Loucy (cell line): ENCODE data around the gene ABCB6.

Experiments used
- H2AFZ ChIP-seq: fragments of 200-600 bp; sonication (generic); 2 replicates; pipeline ENCODE4 v1.6.0; 2016; ENCODE audit warnings: antibody characterized with exemption, mild to moderate bottlenecking, low read length, moderate library complexity
- H3F3A ChIP-seq: fragments of 200-600 bp; 2 replicates; pipeline ENCODE4 v1.6.0; 2016; ENCODE audit warnings: antibody characterized with exemption, low read depth, mild to moderate bottlenecking
- H3K27me3 ChIP-seq: fragments of 200-600 bp; sonication (generic); 2 replicates; pipeline ENCODE4 v1.6.1; 2014; ENCODE audit warnings: low read length, mild to moderate bottlenecking; ENCODE audit not compliant: insufficient read depth, poor library complexity, severe bottlenecking
- H3K36me3 ChIP-seq: fragments of 200-600 bp; sonication (generic); 2 replicates; pipeline ENCODE4 v1.6.1; 2016; ENCODE audit warnings: low read length; ENCODE audit not compliant: insufficient read depth
- H3K4me1 ChIP-seq: fragments of 200-600 bp; sonication (generic); 2 replicates; pipeline ENCODE4 v1.5.1; 2014; ENCODE audit warnings: low read length, mild to moderate bottlenecking; ENCODE audit not compliant: insufficient read depth, poor library complexity, severe bottlenecking
- H3K4me2 ChIP-seq: fragments of 200-600 bp; sonication (generic); 2 replicates; pipeline ENCODE4 v1.6.0; 2014; ENCODE audit warnings: antibody characterized with exemption, low read length, low read depth, mild to moderate bottlenecking; ENCODE audit not compliant: poor library complexity, severe bottlenecking
- H3K4me3 ChIP-seq: fragments of 200-600 bp; sonication (generic); 2 replicates; pipeline ENCODE4 v1.5.1; 2014; ENCODE audit warnings: low read length, mild to moderate bottlenecking, mixed read lengths; ENCODE audit not compliant: poor library complexity, severe bottlenecking
- H3K79me2 ChIP-seq: fragments of 200-600 bp; sonication (generic); 2 replicates; pipeline ENCODE4 v1.6.1; 2014; ENCODE audit warnings: low read length; ENCODE audit not compliant: insufficient read depth
- H3K9ac ChIP-seq: fragments of 200-600 bp; sonication (generic); 2 replicates; pipeline ENCODE4 v1.6.0; 2014; ENCODE audit warnings: mild to moderate bottlenecking, low read depth, low read length, moderate library complexity; ENCODE audit not compliant: poor library complexity, severe bottlenecking
- H3K9me2 ChIP-seq: fragments of 200-600 bp; sonication (generic); replicated peaks from 2 replicates; pipeline ENCODE4 v1.6.1; 2016; ENCODE audit warnings: low read depth, low read length, mixed read lengths
- H3K9me3 ChIP-seq: fragments of 200-600 bp; sonication (generic); 2 replicates; pipeline ENCODE4 v1.6.1; 2014; ENCODE audit warnings: mild to moderate bottlenecking, antibody characterized with exemption, low read length, low read depth; ENCODE audit not compliant: insufficient read depth
- H4K20me1 ChIP-seq: fragments of 200-600 bp; sonication (generic); 2 replicates; pipeline ENCODE4 v1.6.0; 2014; ENCODE audit warnings: antibody characterized with exemption, low read length, mild to moderate bottlenecking; ENCODE audit not compliant: insufficient read depth, poor library complexity, severe bottlenecking
- EZH2phosphoT487 ChIP-seq: fragments of 200-600 bp; IDR thresholded peaks from 2 replicates; pipeline ENCODE4 v1.6.1; 2018; ENCODE audit warnings: antibody characterized with exemption, mild to moderate bottlenecking, moderate library complexity, borderline replicate concordance
- TF ChIP-seq, protein P1 (sequence below): fragments of 200-600 bp; sonication (generic); conservative IDR thresholded peaks from 2 replicates; pipeline ENCODE4 v1.5.1; 2014; ENCODE audit warnings: mild to moderate bottlenecking, antibody characterized with exemption, low read length

Gene ABCB6

DNA sequence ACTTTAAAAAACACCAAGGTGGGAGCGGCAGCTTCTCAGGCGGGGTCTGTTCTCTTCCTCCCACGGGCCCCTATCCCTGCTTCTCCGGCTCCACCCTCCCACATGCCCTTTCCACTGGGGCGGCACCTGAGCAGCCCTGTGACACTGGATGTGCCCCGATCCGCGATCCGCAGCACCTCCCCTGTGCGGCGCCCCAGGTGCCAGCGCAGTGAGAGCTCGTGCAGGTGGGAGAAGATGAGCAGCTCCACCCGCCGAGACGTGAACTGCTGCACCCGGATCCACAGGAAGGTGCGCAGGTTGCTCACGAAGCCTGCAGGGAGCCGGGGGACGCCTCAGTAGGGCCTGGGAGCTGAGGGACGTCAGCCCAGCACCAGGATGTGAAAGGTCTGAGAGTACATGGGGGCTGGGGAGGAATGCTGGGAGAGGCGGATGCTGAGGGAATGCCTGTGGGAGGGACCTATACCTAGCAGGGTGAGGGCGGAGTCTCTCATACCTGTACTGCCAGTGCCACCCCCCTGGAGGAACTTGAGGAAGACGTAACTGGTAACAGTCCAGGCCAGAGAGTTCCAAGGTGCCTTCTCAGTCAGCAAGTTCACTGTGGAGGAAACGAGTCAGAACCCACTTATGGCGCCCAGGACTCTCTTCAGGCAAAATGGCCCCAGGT, 2.8 kb downstream of the ABCB6 start:
- no peak overlapping the region for H3K9ac ChIP-seq
- H2AFZ ChIP-seq: no peak overlapping the region
- no peaks in the 10 kb centered on the region for H3K79me2 ChIP-seq
- H3K36me3 ChIP-seq: peaks cover 9% of the 10 kb centered on the region; the same call in 1 of the 2 replicates
- no peak overlapping the region for H3K4me2 ChIP-seq
- no peaks in the 10 kb centered on the region for H3K9me3 ChIP-seq
- no peaks in the 10 kb centered on the region for H3F3A ChIP-seq
- H4K20me1 ChIP-seq: no peaks in the 10 kb centered on the region
- peaks cover 10% of the 10 kb centered on the region for H3K4me1 ChIP-seq
- no peak for TF ChIP-seq EZH2phosphoT487
- TF ChIP-seq, protein P1, sequence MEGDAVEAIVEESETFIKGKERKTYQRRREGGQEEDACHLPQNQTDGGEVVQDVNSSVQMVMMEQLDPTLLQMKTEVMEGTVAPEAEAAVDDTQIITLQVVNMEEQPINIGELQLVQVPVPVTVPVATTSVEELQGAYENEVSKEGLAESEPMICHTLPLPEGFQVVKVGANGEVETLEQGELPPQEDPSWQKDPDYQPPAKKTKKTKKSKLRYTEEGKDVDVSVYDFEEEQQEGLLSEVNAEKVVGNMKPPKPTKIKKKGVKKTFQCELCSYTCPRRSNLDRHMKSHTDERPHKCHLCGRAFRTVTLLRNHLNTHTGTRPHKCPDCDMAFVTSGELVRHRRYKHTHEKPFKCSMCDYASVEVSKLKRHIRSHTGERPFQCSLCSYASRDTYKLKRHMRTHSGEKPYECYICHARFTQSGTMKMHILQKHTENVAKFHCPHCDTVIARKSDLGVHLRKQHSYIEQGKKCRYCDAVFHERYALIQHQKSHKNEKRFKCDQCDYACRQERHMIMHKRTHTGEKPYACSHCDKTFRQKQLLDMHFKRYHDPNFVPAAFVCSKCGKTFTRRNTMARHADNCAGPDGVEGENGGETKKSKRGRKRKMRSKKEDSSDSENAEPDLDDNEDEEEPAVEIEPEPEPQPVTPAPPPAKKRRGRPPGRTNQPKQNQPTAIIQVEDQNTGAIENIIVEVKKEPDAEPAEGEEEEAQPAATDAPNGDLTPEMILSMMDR: no peak
- H3K9me2 ChIP-seq: no peaks in the 10 kb centered on the region
- no peak overlapping the region for H3K4me3 ChIP-seq
- no peaks in the 10 kb centered on the region for H3K27me3 ChIP-seq

DNA sequence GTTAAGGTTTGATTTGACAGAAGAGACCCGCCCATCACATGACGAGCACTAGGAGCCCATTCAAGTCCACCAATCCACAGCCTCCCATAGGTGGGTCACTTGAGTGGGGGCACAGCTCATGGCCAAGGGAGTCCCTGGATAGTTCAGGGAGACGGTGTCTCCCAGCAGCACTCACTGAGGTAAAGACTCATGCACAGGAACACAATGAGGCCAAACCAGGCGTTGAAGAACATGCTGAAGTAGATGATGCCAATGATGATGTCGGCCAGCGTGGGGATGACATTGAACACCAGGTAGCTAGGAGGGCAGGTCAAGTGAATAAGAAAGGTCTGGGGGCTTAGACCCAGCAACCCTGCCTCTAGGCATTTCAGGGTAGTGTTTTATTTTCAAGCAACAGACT, 4.0 kb downstream of the ABCB6 start:
- H3K36me3 ChIP-seq: no peaks in the 10 kb centered on the region
- no peaks in the 10 kb centered on the region for H3K9me3 ChIP-seq
- H3K79me2 ChIP-seq: no peaks in the 10 kb centered on the region
- no peaks in the 10 kb centered on the region for H4K20me1 ChIP-seq
- no peak overlapping the region for H3K4me3 ChIP-seq
- H3K9me2 ChIP-seq: no peaks in the 10 kb centered on the region
- H3K4me1 ChIP-seq: peaks cover 10% of the 10 kb centered on the region
- no peaks in the 10 kb centered on the region for H3K27me3 ChIP-seq
- no peak overlapping the region for H2AFZ ChIP-seq
- TF ChIP-seq, protein P1: no peak
- TF ChIP-seq EZH2phosphoT487: no peak
- no peak overlapping the region for H3K4me2 ChIP-seq
- H3K9ac ChIP-seq: no peak overlapping the region
- H3F3A ChIP-seq: no peaks in the 10 kb centered on the region

DNA sequence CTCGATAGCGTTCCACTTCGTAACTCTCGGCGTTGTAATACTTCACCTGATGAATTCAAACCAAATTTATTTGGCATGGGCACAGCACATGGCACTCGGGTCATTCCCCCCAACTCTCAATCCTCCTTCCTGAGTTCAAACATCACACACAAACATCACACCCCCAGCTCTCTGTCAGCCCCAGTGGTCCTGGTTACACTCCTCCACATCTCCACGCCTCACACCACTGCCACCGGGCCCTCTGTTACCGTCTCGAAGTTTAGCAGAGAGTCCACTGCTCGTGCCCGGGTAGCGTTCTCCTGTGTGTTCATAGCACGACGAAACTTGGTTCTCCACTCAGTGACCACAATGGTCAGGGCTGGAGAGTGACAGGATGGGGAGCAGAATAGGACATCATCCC, 4.6 kb downstream of the ABCB6 start:
- no peaks in the 10 kb centered on the region for H3K9me2 ChIP-seq
- H3K36me3 ChIP-seq: no peaks in the 10 kb centered on the region
- no peak overlapping the region for H3K4me2 ChIP-seq
- no peaks in the 10 kb centered on the region for H3K9me3 ChIP-seq
- peaks cover 10% of the 10 kb centered on the region for H3K4me1 ChIP-seq
- no peaks in the 10 kb centered on the region for H3K27me3 ChIP-seq
- H3K79me2 ChIP-seq: no peaks in the 10 kb centered on the region
- H3K9ac ChIP-seq: no peak overlapping the region
- H3K4me3 ChIP-seq: no peak overlapping the region
- H4K20me1 ChIP-seq: no peaks in the 10 kb centered on the region
- no peaks in the 10 kb centered on the region for H3F3A ChIP-seq
- no peak overlapping the region for H2AFZ ChIP-seq
- TF ChIP-seq, protein P1: no peak
- TF ChIP-seq EZH2phosphoT487: no peak
